ENCODE results near the gene ZCCHC24. TPM values are rescaled to one million over a fixed set of nuclear protein-coding genes. Genes with fewer than 3 reads are reported as not detected.
"Not testable (repeated sequence)": the region's sequence is repeated elsewhere in the genome, so short reads cannot be mapped to it uniquely, and the experiment has no call there.

The ZCCHC24 gene
- total RNA-seq, 2 experiments from 2014 or later: 0.52 to 0.69 TPM

- Mint-ChIP-seq H3K27me3 (ENCODE audit: low read depth) (no peaks in the 10 kb centered on the region), H3K9me3 (no peaks in the 10 kb centered on the region), H3K36me3 (ENCODE audit: low read depth) (peaks cover 25% of the 10 kb centered on the region), H3K4me1 (ENCODE audit: low read depth) (peaks cover 29% of the 10 kb centered on the region), H3K27ac (no peak overlapping the region), H3K4me3 (no peak overlapping the region)
- no peak for DNase-seq
- intact Hi-C loops (cut with micrococcal nuclease): loop anchor here (2.0 kb wide), 1 partner anchor 859 kb away; the partner anchor contains the start of gene ANXA11
- CTCF ChIA-PET: interaction anchor here (0.8 to 4.6 kb wide), 15 partner anchors 11 to 101 kb away, joined by 3 to 43 read pairs (median 4); no protein-coding TSS in a partner anchor
Measured at GRCh38 chr10:79345241-79346011, 100.0 kb downstream of the ZCCHC24 start.

DNA sequence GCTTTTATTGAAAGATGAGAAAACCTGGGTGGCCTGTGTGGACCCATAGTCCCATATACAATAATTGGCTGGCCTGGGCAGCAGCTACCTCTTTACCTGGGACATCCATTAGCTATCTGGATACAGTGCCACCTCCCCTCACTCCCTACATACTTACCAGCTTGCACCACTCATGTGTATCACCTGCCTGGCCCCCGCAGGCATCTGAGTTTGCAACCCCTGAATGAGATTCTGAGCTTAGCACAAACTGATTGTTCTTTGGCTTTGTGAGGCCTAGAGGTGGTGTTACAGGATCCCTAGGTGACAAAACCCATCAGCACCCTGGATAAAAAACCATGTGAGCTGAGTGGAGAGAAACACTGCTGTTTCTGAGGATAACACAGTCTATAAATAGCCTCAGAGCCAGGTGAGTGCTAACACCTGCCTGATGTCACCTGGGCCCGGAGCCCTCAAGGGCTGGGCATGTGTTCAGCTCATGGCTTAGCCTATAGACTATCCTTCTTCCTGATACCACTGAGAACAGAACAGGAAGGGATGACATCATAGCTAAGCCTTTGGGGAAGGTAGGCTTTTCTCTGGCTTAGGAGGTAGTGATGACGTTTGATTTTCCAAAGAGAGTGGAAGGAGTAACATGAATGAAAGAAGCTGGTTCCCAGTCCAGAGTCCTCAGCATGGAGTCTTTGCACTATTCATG, 100.8 kb downstream of the ZCCHC24 start:
- Mint-ChIP-seq H3K4me3 (no peak overlapping the region), H3K27me3 (ENCODE audit: low read depth) (no peaks in the 10 kb centered on the region), H3K27ac (no peak overlapping the region), H3K9me3 (no peaks in the 10 kb centered on the region), H3K4me1 (ENCODE audit: low read depth) (peaks cover 21% of the 10 kb centered on the region), H3K36me3 (ENCODE audit: low read depth) (peaks cover 17% of the 10 kb centered on the region)
- intact Hi-C loops (cut with micrococcal nuclease): no loop called here
- no peak for DNase-seq
- CTCF ChIA-PET: interaction anchor here (0.9 to 4.6 kb wide), 10 partner anchors 10 to 76 kb away, joined by 3 to 43 read pairs (median 4); no protein-coding TSS in a partner anchor

- Mint-ChIP-seq H3K4me1 (ENCODE audit: low read depth) (peaks cover 8% of the 10 kb centered on the region), H3K27me3 (ENCODE audit: low read depth) (no peaks in the 10 kb centered on the region), H3K36me3 (ENCODE audit: low read depth) (peaks cover under 1% of the 10 kb centered on the region), H3K9me3 (no peaks in the 10 kb centered on the region), H3K27ac (no peak overlapping the region), H3K4me3 (no peak overlapping the region)
- DNase-seq: no peak
- intact Hi-C loops (cut with micrococcal nuclease): no loop called here
- CTCF ChIA-PET: interaction anchor here (1.2 to 4.6 kb wide), 3 partner anchors 8 to 26 kb away, joined by 4 to 43 read pairs (median 4); no protein-coding TSS in a partner anchor
Measured at GRCh38 chr10:79342811-79343561, 102.4 kb downstream of the ZCCHC24 start.

DNA sequence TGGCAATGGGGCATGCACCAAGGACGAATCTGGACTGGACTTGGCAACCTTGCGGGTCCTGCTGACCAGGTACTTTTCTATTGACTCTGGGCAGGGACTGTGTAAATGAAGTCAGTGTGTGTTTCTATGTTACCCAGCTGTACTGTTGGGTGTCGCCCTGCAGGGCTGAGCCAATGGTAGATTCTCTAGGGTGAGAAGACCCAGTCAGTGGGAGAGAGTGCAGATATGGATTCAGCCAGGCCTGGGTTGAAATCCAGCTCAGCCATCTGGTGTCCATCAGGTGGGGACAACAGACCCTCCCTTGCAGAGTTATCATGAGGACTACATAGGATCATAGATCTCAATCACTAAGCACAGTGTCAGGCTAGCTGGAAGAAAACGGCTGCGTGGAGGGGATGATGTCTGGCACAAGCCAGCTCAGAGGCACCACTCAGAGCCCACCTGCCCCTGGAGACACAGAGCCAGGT, 103.1 kb downstream of the ZCCHC24 start:
- intact Hi-C loops (cut with micrococcal nuclease): no loop called here
- no peaks in the 10 kb centered on the region for H3K27me3 Mint-ChIP-seq (ENCODE audit: low read depth)
- peaks cover 2% of the 10 kb centered on the region for H3K9me3 Mint-ChIP-seq
- H3K36me3 Mint-ChIP-seq (ENCODE audit: low read depth): no peaks in the 10 kb centered on the region
- DNase-seq: no peak
- no peak overlapping the region for H3K4me3 Mint-ChIP-seq
- CTCF ChIA-PET: interaction anchor here (1.2 to 1.6 kb wide), 2 partner anchors 24 to 26 kb away, joined by 4 read pairs; no protein-coding TSS in a partner anchor
- H3K27ac Mint-ChIP-seq: no peak overlapping the region
- peaks cover 8% of the 10 kb centered on the region for H3K4me1 Mint-ChIP-seq (ENCODE audit: low read depth)

- DNase-seq: no peak
- Mint-ChIP-seq H3K27me3 (ENCODE audit: low read depth) (no peaks in the 10 kb centered on the region), H3K9me3 (peaks cover 2% of the 10 kb centered on the region), H3K4me1 (ENCODE audit: low read depth) (peaks cover 3% of the 10 kb centered on the region), H3K27ac (no peak overlapping the region), H3K36me3 (ENCODE audit: low read depth) (no peaks in the 10 kb centered on the region), H3K4me3 (no peak overlapping the region)
- intact Hi-C loops (cut with micrococcal nuclease): no loop called here
- CTCF ChIA-PET: interaction anchor here (0.7 kb wide), 1 partner anchor 1349 kb away, joined by 3 read pairs; no protein-coding TSS in a partner anchor
Measured at GRCh38 chr10:79340646-79341244, 104.7 kb downstream of the ZCCHC24 start.

GRCh38 chr10:79339266-79339665, 106.2 kb downstream of the ZCCHC24 start:
- Mint-ChIP-seq H3K27me3 (ENCODE audit: low read depth) (no peaks in the 10 kb centered on the region), H3K4me3 (no peak overlapping the region), H3K4me1 (ENCODE audit: low read depth) (peaks cover 12% of the 10 kb centered on the region), H3K36me3 (ENCODE audit: low read depth) (no peaks in the 10 kb centered on the region), H3K9me3 (peaks cover 2% of the 10 kb centered on the region), H3K27ac (no peak overlapping the region)
- CTCF ChIA-PET: no interaction called here
- intact Hi-C loops (cut with micrococcal nuclease): loop anchor here (10.0 kb wide), 1 partner anchor 1136 kb away; no protein-coding TSS in a partner anchor
- no peak for DNase-seq

GRCh38 chr10:79337783-79338469, 107.5 kb downstream of the ZCCHC24 start:
- intact Hi-C loops (cut with micrococcal nuclease): loop anchor here (10.0 kb wide), 1 partner anchor 1137 kb away; no protein-coding TSS in a partner anchor
- not testable (repeated sequence) for H3K4me3 Mint-ChIP-seq; H3K36me3 Mint-ChIP-seq (ENCODE audit: low read depth)

GRCh38 chr10:79336739-79337138, 108.7 kb downstream of the ZCCHC24 start:
- H3K4me1 Mint-ChIP-seq (ENCODE audit: low read depth): peaks cover 29% of the 10 kb centered on the region
- intact Hi-C loops (cut with micrococcal nuclease): loop anchor here (10.0 kb wide), 1 partner anchor 1138 kb away; no protein-coding TSS in a partner anchor
- peaks cover 2% of the 10 kb centered on the region for H3K9me3 Mint-ChIP-seq
- no peak overlapping the region for H3K4me3 Mint-ChIP-seq
- CTCF ChIA-PET: interaction anchor here (0.8 to 5.0 kb wide), 3 partner anchors 8 to 20 kb away, joined by 3 to 43 read pairs (median 3); partner anchors contain the start of gene PPIF
- no peaks in the 10 kb centered on the region for H3K27me3 Mint-ChIP-seq (ENCODE audit: low read depth)
- H3K27ac Mint-ChIP-seq: no peak overlapping the region
- DNase-seq: no peak
- H3K36me3 Mint-ChIP-seq (ENCODE audit: low read depth): no peaks in the 10 kb centered on the region

More at GRCh38 chr10:79337783-79338469, 107.5 kb downstream of the ZCCHC24 start:
- H3K27me3 Mint-ChIP-seq (ENCODE audit: low read depth); H3K9me3 Mint-ChIP-seq; H3K27ac Mint-ChIP-seq; DNase-seq: not testable (repeated sequence)
- CTCF ChIA-PET: interaction anchor here (0.8 kb wide), 1 partner anchor 20 kb away, joined by 3 read pairs; no protein-coding TSS in a partner anchor
- peaks cover 22% of the 10 kb centered on the region for H3K4me1 Mint-ChIP-seq (ENCODE audit: low read depth)

GRCh38 chr10:79336276-79336675, 109.1 kb downstream of the ZCCHC24 start:
- Mint-ChIP-seq H3K9me3 (peaks cover 2% of the 10 kb centered on the region), H3K4me1 (ENCODE audit: low read depth) (peaks cover 33% of the 10 kb centered on the region), H3K4me3 (no peak overlapping the region), H3K36me3 (ENCODE audit: low read depth) (no peaks in the 10 kb centered on the region), H3K27me3 (ENCODE audit: low read depth) (no peaks in the 10 kb centered on the region), H3K27ac (no peak overlapping the region)
- intact Hi-C loops (cut with micrococcal nuclease): loop anchor here (10.0 kb wide), 1 partner anchor 1139 kb away; no protein-coding TSS in a partner anchor
- CTCF ChIA-PET: interaction anchor here (1.1 to 5.0 kb wide), 2 partner anchors 9 to 20 kb away, joined by 3 to 43 read pairs; partner anchors contain the start of gene PPIF
- no peak for DNase-seq

DNA sequence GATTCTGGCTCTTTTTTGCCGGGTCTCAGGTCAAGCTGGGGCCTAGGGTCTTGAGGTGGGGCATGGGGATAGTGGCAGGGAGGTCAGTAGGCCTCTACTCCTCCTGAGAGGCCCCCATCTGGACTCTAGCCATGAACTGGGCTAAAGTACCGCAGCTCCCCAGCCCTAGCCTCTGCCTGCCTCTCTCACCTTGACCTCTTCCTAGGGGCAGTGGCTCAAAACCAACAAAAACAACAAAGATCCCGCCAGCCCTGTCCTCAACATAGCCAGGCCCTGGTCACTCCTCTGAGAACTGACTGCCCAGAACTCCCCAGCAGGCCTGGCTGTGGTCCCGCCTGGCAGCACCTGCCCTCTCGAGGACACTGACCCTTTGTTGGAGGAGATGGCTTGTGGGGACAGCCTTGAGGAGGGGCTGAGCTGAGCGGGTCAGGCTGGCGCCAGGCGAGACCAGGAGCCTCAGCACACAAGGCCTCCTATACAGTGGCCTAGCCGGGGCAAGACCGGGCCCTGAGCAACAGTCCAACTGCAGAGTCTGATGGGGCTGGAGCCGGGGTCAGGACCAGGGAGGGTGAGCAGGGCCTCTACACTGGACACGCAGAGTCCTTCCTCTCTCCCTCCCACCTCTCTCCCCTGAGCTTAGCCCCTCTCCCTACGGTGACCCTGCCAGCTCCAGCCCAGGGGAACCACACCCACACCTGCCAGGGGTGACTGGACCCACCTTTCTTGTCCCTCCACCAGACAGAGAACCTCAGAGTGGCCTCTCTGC, 109.8 kb downstream of the ZCCHC24 start:
- H3K4me1 Mint-ChIP-seq (ENCODE audit: low read depth): peaks cover 40% of the 10 kb centered on the region
- CTCF ChIA-PET: interaction anchor here (0.8 to 5.0 kb wide), 2 partner anchors 9 to 86 kb away, joined by 3 to 43 read pairs; partner anchors contain the start of gene PPIF
- H3K27me3 Mint-ChIP-seq (ENCODE audit: low read depth): no peaks in the 10 kb centered on the region
- intact Hi-C loops (cut with micrococcal nuclease): loop anchor here (10.0 kb wide), 1 partner anchor 1139 kb away; no protein-coding TSS in a partner anchor
- H3K27ac Mint-ChIP-seq: no peak overlapping the region
- no peak for DNase-seq
- H3K9me3 Mint-ChIP-seq: peaks cover 2% of the 10 kb centered on the region
- no peaks in the 10 kb centered on the region for H3K36me3 Mint-ChIP-seq (ENCODE audit: low read depth)
- no peak overlapping the region for H3K4me3 Mint-ChIP-seq

Measured in activated naive CD4-positive, alpha-beta T cell treated with anti-CD3 and anti-CD28 coated beads for 36 hours (primary cell).